HCT116 (cell line): ENCODE results near the gene SDK1. TPM values are rescaled to one million over a fixed set of nuclear protein-coding genes. Genes with fewer than 3 reads are reported as not detected.

Experiments
- ATAC-seq: fragments of 200-7000 bp; cut with Tn5 transposase; 2 replicates; pipeline ENCODE4 v1.9.1; 2020; ENCODE audit warnings: mild to moderate bottlenecking, moderate library complexity
- BruUV-seq: library from RNA; stranded (reverse); fragments of 400-500 nt; replicated peaks from 2 replicates; lab custom pipeline; 2021; lab: Mats Ljungman, UMichigan
- CTCF ChIA-PET: fragments of 300-600 bp; sonication (Branson Sonifier 250); formaldehyde crosslinking; loops from one replicate; lab custom pipeline; 2021; ENCODE audit warnings: antibody characterized with exemption; lab: Charles Lee
- POLR2A ChIA-PET: fragments of 300-600, 350-600 bp; sonication (Branson Sonifier 250); formaldehyde crosslinking; loops from one replicate; lab custom pipeline; 2021; ENCODE audit warnings: antibody characterized with exemption; lab: Charles Lee
- RAD21 ChIA-PET, 2 experiments: fragments of 300-600 bp; sonication (Branson Sonifier 250); formaldehyde crosslinking; loops; one replicate each; lab custom pipeline; 2023; ENCODE audit warnings: low total read pairs in 2 of 2; ENCODE audit not compliant: uncharacterized antibody in 2 of 2, unreplicated experiment in 2 of 2, low non-redundant PET in 1 of 2; lab: Charles Lee
- DNase-seq: peaks from one replicate; pipeline ENCODE4 v3.0.0-alpha.2; 2010; ENCODE audit warnings: low read depth, low spot score
- H2AFZ ChIP-seq: fragments of 200-600 bp; shearing (Covaris generic), sonication (generic); 2 replicates; pipeline ENCODE4 v1.6.1; 2017; ENCODE audit warnings: low read depth, mixed run types, mixed read lengths, antibody characterized with exemption, low read length; ENCODE audit not compliant: poor library complexity, severe bottlenecking
- H3K27ac ChIP-seq: 2 replicates; pipeline ENCODE4 v1.5.1; 2012; ENCODE audit warnings: low read depth, low read length
- H3K27me3 ChIP-seq: fragments of 200-600 bp; sonication (generic); 2 replicates; pipeline ENCODE4 v1.6.1; 2016; ENCODE audit warnings: mixed run types, low read length, mixed read lengths; ENCODE audit not compliant: insufficient read depth
- H3K36me3 ChIP-seq, 2 experiments: fragments of 200-500 bp in 1 of 2; fragments of 200-600 bp in 1 of 2; sonication (Bioruptor generic) in 1 of 2; sonication (generic) in 1 of 2; 2 replicates each; pipeline versions ENCODE4 v1.5.1 to v1.6.1; 2014 to 2016; ENCODE audit warnings: low read length in 2 of 2, inconsistent platforms in 1 of 2, mixed read lengths in 1 of 2, mixed run types in 1 of 2; ENCODE audit not compliant: insufficient read depth in 2 of 2, control insufficient read depth in 1 of 2
- H3K4me1 ChIP-seq, 2 experiments: fragments of 200-600 bp in 1 of 2; sonication (generic) in 1 of 2; 2 replicates each; pipeline versions ENCODE4 v1.5.1 to v1.6.1; 2012 to 2017; ENCODE audit warnings: low read length in 2 of 2, inconsistent platforms in 1 of 2, mild to moderate bottlenecking in 1 of 2, mixed read lengths in 1 of 2, mixed run types in 1 of 2, moderate library complexity in 1 of 2; ENCODE audit not compliant: insufficient read depth in 2 of 2, control insufficient read depth in 1 of 2
- H3K4me2 ChIP-seq: fragments of 200-600 bp; sonication (generic); 2 replicates; pipeline ENCODE4 v1.6.1; 2017; ENCODE audit warnings: mixed run types, low read length, mixed read lengths
- H3K4me3 ChIP-seq, 2 experiments: fragments of 200-600 bp in 1 of 2; sonication (generic) in 1 of 2; replicated peaks in 1 of 2; 2 replicates each; pipeline ENCODE4 v1.5.1; 2011 to 2016; ENCODE audit warnings: low read length in 2 of 2, control low read depth in 1 of 2, low read depth in 1 of 2, mild to moderate bottlenecking in 1 of 2, mixed read lengths in 1 of 2, mixed run types in 1 of 2
- H3K79me2 ChIP-seq: fragments of 200-600 bp; sonication (generic); 2 replicates; pipeline ENCODE4 v1.6.1; 2017; ENCODE audit warnings: mild to moderate bottlenecking, mixed run types, low read length, moderate library complexity, mixed read lengths; ENCODE audit not compliant: insufficient read depth
- H3K9ac ChIP-seq: fragments of 200-600 bp; sonication (generic); 2 replicates; pipeline ENCODE4 v1.6.1; 2016; ENCODE audit warnings: low read length, mixed read lengths
- H3K9me2 ChIP-seq: fragments of 200-600 bp; sonication (generic), shearing (Covaris generic); 2 replicates; pipeline ENCODE4 v1.6.1; 2017; ENCODE audit warnings: mixed run types, mild to moderate bottlenecking, moderate library complexity; ENCODE audit not compliant: insufficient read depth
- H3K9me3 ChIP-seq, 2 experiments: fragments of 200-500 bp in 1 of 2; fragments of 200-600 bp in 1 of 2; sonication (Bioruptor generic) in 1 of 2; sonication (generic) in 1 of 2; 2 replicates each; pipeline ENCODE4 v1.6.1; 2014 to 2017; ENCODE audit warnings: low read length in 2 of 2, mixed read lengths in 2 of 2, inconsistent platforms in 1 of 2, low read depth in 1 of 2, mild to moderate bottlenecking in 1 of 2, mixed run types in 1 of 2, moderate library complexity in 1 of 2; ENCODE audit not compliant: control insufficient read depth in 1 of 2, insufficient read depth in 1 of 2
- H4K20me1 ChIP-seq: fragments of 200-600 bp; sonication (generic), shearing (Covaris generic); 2 replicates; pipeline ENCODE4 v1.6.1; 2017; ENCODE audit warnings: mixed run types, mild to moderate bottlenecking, moderate library complexity; ENCODE audit not compliant: insufficient read depth
- CEBPB ChIP-seq: IDR thresholded peaks from 2 replicates; pipeline ENCODE4 v1.6.1; 2012; ENCODE audit warnings: low read depth
- EZH2 ChIP-seq: fragments of 200-600 bp; sonication (generic); IDR thresholded peaks from 2 replicates; pipeline ENCODE4 v1.6.1; 2017; ENCODE audit warnings: antibody characterized with exemption, mixed run types
- REST ChIP-seq: IDR thresholded peaks from 2 replicates; pipeline ENCODE4 v1.6.1; 2012; ENCODE audit warnings: low read depth
- ZBTB33 ChIP-seq: IDR thresholded peaks from 2 replicates; pipeline ENCODE4 v1.6.1; 2011; ENCODE audit warnings: mild to moderate bottlenecking, low read length, moderate library complexity; ENCODE audit not compliant: insufficient replicate concordance; ENCODE audit errors: extremely low read depth
- ZFX ChIP-seq: fragments of 450-650 bp; IDR thresholded peaks from 2 replicates; pipeline ENCODE4 v1.6.1; 2017
- intact Hi-C: fragments of 100-400 bp; cut with micrococcal nuclease; formaldehyde crosslinking; loops from 2 replicates; pipeline ENCODE4 v1.10.0; 2022
- total RNA-seq: library from RNA; stranded (reverse); gene quantifications from one replicate; pipeline ENCODE4 v1.2.1, GENCODE V29; 2021; ENCODE audit not compliant: unreplicated experiment

SDK1 gene
- total RNA-seq, 1 experiment from 2014 or later, result 0.05 TPM

GRCh38 chr7:3955751-3956696, 655.0 kb downstream of the SDK1 start:
- ChIA-PET CTCF (no interaction called here), POLR2A (no interaction called here), RAD21 (no interaction called here)
- Histone ChIP-seq H3K36me3 (no peaks in the 10 kb centered on the region), H3K4me1 (no peaks in the 10 kb centered on the region; a peak in 1 of 4 replicates), H3K79me2 (no peaks in the 10 kb centered on the region), H3K9me3 (no peaks in the 10 kb centered on the region), H3K27me3 (peaks cover 18% of the 10 kb centered on the region), H3K4me3 (no peak overlapping the region), H3K9me2 (no peaks in the 10 kb centered on the region), H3K9ac (no peak overlapping the region), H3K4me2 (no peak overlapping the region), H4K20me1 (no peaks in the 10 kb centered on the region), H3K27ac (no peak overlapping the region), H2AFZ (no peak overlapping the region)
- DNase-seq (no peak), ATAC-seq (no peak; the same call in 1 of the 2 replicates)
- BruUV-seq, result no TSS peak
- intact Hi-C loops, result no loop called here
- TF ChIP-seq ZFX, result no peak
- TF ChIP-seq ZBTB33, result no peak

GRCh38 chr7:3956949-3957348, 655.9 kb downstream of the SDK1 start:
- Histone ChIP-seq H3K9me2 (no peaks in the 10 kb centered on the region), H3K27ac (no peak overlapping the region), H3K4me1 (no peaks in the 10 kb centered on the region; a peak in 1 of 4 replicates), H3K9ac (no peak overlapping the region), H3K27me3 (peaks cover 18% of the 10 kb centered on the region), H4K20me1 (no peaks in the 10 kb centered on the region), H3K79me2 (no peaks in the 10 kb centered on the region), H3K9me3 (no peaks in the 10 kb centered on the region), H3K4me2 (no peak overlapping the region), H3K36me3 (no peaks in the 10 kb centered on the region), H3K4me3 (no peak overlapping the region), H2AFZ (no peak overlapping the region)
- POLR2A ChIA-PET, result no interaction called here
- no peak for DNase-seq
- CTCF ChIA-PET, result no interaction called here
- RAD21 ChIA-PET, result no interaction called here
- no peak for TF ChIP-seq CEBPB
- no peak for TF ChIP-seq REST
- TF ChIP-seq EZH2, result no peak
- ATAC-seq, result no peak
- no TSS peak for BruUV-seq
- intact Hi-C loops, result no loop called here
